KMS-11 (cell line): Measurements from ENCODE around the gene DOK6.

ENCODE experiments used
- H2AFZ ChIP-seq: fragments of 200-600 bp; sonication (generic); 2 replicates; pipeline ENCODE4 v1.6.1; 2016; ENCODE audit warnings: antibody characterized with exemption, mixed run types, low read depth
- H3K27ac ChIP-seq: fragments of 200-600 bp; sonication (generic); 2 replicates; pipeline ENCODE4 v1.6.1; 2016; ENCODE audit warnings: mild to moderate bottlenecking, mixed run types
- H3K27me3 ChIP-seq: fragments of 200-600 bp; sonication (generic); 2 replicates; pipeline ENCODE4 v1.6.1; 2017; ENCODE audit warnings: mild to moderate bottlenecking, low read depth, mixed run types, moderate library complexity; ENCODE audit not compliant: insufficient read depth
- H3K36me3 ChIP-seq: fragments of 200-600 bp; sonication (generic); 2 replicates; pipeline ENCODE4 v1.6.1; 2017; ENCODE audit warnings: mild to moderate bottlenecking, mixed run types; ENCODE audit not compliant: insufficient read depth
- H3K4me1 ChIP-seq: fragments of 200-600 bp; sonication (generic); 2 replicates; pipeline ENCODE4 v1.6.1; 2016; ENCODE audit warnings: mild to moderate bottlenecking, low read depth, mixed run types; ENCODE audit not compliant: poor library complexity, severe bottlenecking
- H3K4me2 ChIP-seq: fragments of 200-600 bp; sonication (generic); 2 replicates; pipeline ENCODE4 v1.7.0; 2016; ENCODE audit warnings: mild to moderate bottlenecking, mixed run types
- H3K4me3 ChIP-seq: fragments of 200-600 bp; sonication (generic); IDR thresholded peaks from 2 replicates; pipeline ENCODE4 v1.6.1; 2017; ENCODE audit warnings: low read depth, low read length, mixed read lengths; ENCODE audit not compliant: insufficient read depth
- H3K79me2 ChIP-seq: fragments of 200-600 bp; sonication (generic); 2 replicates; pipeline ENCODE4 v1.6.1; 2016; ENCODE audit warnings: low read depth, mixed run types; ENCODE audit not compliant: insufficient read depth
- H3K9ac ChIP-seq: fragments of 200-600 bp; sonication (generic); 2 replicates; pipeline ENCODE4 v1.6.1; 2016; ENCODE audit warnings: mild to moderate bottlenecking, mixed run types
- H4K20me1 ChIP-seq: fragments of 200-600 bp; sonication (generic); 2 replicates; pipeline ENCODE4 v1.6.1; 2016; ENCODE audit warnings: mild to moderate bottlenecking, mixed run types; ENCODE audit not compliant: insufficient read depth
- CTCF ChIP-seq: fragments of 200-600 bp; sonication (generic); conservative IDR thresholded peaks from 2 replicates; pipeline ENCODE4 v1.6.1; 2017; ENCODE audit warnings: low read depth, mild to moderate bottlenecking, antibody characterized with exemption, low read length, moderate library complexity, mixed read lengths

Gene DOK6

GRCh38 chr18:69885841-69886531, 485.3 kb downstream of the DOK6 start:
- Histone ChIP-seq H3K4me1 (no peaks in the 10 kb centered on the region), H3K9ac (no peak overlapping the region), H2AFZ (no peak overlapping the region), H4K20me1 (no peaks in the 10 kb centered on the region), H3K36me3 (no peaks in the 10 kb centered on the region), H3K79me2 (no peaks in the 10 kb centered on the region), H3K27me3 (no peaks in the 10 kb centered on the region), H3K27ac (no peak overlapping the region), H3K4me2 (no peak overlapping the region), H3K4me3 (no peak overlapping the region)
- TF ChIP-seq CTCF, result no peak

GRCh38 chr18:69887256-69887655, 486.6 kb downstream of the DOK6 start:
- no peak for TF ChIP-seq CTCF
- Histone ChIP-seq H3K27me3 (no peaks in the 10 kb centered on the region), H3K4me1 (no peaks in the 10 kb centered on the region), H3K4me2 (no peak overlapping the region), H3K36me3 (no peaks in the 10 kb centered on the region), H3K27ac (no peak overlapping the region), H2AFZ (no peak overlapping the region), H3K79me2 (no peaks in the 10 kb centered on the region), H3K4me3 (no peak overlapping the region), H4K20me1 (no peaks in the 10 kb centered on the region), H3K9ac (no peak overlapping the region)

- Histone ChIP-seq H3K36me3 (no peaks in the 10 kb centered on the region), H2AFZ (no peak overlapping the region), H3K27ac (no peak overlapping the region), H3K9ac (no peak overlapping the region), H3K4me3 (no peak overlapping the region), H3K27me3 (no peaks in the 10 kb centered on the region), H3K79me2 (no peaks in the 10 kb centered on the region), H3K4me2 (no peak overlapping the region), H4K20me1 (no peaks in the 10 kb centered on the region), H3K4me1 (no peaks in the 10 kb centered on the region)
- no peak for TF ChIP-seq CTCF
Observed at GRCh38 chr18:69889009-69889408, 488.3 kb downstream of the DOK6 start.

GRCh38 chr18:69890558-69890957, 489.9 kb downstream of the DOK6 start:
- H3K9ac ChIP-seq, result no peak overlapping the region
- TF ChIP-seq CTCF, result no peak

More at GRCh38 chr18:69890558-69890957, 489.9 kb downstream of the DOK6 start:
- H2AFZ ChIP-seq, result no peak overlapping the region
- H3K27me3 ChIP-seq, result no peaks in the 10 kb centered on the region
- H4K20me1 ChIP-seq, result no peaks in the 10 kb centered on the region
- H3K4me1 ChIP-seq, result no peaks in the 10 kb centered on the region
- H3K79me2 ChIP-seq, result no peaks in the 10 kb centered on the region
- no peak overlapping the region for H3K4me3 ChIP-seq
- no peak overlapping the region for H3K27ac ChIP-seq
- H3K36me3 ChIP-seq, result no peaks in the 10 kb centered on the region
- no peak overlapping the region for H3K4me2 ChIP-seq
